Central memory CD4-positive, alpha-beta T cell (primary cell): Measurements from ENCODE around the gene SCN2B.

Source experiments
- DNase-seq: peaks from one replicate; pipeline ENCODE4 v3.0.0; 2022
- total RNA-seq, 3 experiments: gene quantifications; one replicate each; lab custom pipeline; 2026; lab: John Stamatoyannopoulos, UW

Gene SCN2B, protein sequence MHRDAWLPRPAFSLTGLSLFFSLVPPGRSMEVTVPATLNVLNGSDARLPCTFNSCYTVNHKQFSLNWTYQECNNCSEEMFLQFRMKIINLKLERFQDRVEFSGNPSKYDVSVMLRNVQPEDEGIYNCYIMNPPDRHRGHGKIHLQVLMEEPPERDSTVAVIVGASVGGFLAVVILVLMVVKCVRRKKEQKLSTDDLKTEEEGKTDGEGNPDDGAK
- 0 to 0.05 (median 0) reads per million in 3 experiments for total RNA-seq

- no peak for DNase-seq
These were observed at the start of gene SCN2B for GRCh38 chr11:118175993-118176777. SCN2B (minus strand) TSS chr11:118176639; CDS start chr11:118176431, 208 bp downstream.

- peak; percentile 79 for DNase-seq
These were observed 48.2 kb upstream of the SCN2B start, which contains the start of gene JAML for GRCh38 chr11:118224511-118225188. JAML (minus strand) TSS chr11:118225011; CDS start chr11:118214866, 10,145 bp downstream.

DNA sequence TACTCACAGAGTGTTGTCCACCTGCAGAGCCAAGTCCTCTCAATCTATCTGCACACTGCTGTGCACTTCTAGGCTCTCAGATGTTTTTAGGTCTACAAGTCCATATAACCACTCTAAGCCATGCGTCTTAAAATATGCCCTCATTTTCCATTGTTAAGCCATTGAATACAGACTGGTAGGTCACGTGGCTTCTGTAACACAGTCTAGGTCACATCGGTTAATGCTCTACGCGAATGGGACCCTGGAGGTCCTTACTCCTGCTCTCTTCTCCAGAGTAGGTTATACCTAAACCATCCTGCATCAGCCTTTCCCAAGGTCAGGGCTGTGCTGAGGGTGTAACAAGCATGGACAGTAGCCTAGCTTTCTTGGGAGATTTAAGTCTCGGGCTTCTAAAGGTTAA, 47.6 kb upstream of the SCN2B start:
- peak; percentile 26 for DNase-seq

DNA sequence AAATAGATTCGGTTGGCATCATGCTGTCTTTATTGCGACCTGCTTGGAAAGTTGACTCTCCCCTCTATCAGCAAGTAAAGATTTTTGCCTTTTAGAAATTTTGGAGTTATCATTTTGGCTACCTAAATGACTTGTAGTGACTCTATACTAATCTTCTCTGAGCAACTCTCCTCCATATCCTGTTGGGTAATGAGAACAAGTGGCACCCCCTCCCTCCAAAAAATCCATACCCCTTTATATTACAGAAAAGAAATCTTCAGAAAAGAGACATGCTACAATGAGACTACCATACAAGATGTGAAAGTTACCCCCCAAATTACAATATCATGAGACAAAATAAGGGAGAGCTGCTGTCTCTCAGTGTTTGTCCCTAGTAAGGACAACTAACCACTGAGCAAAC, 47.1 kb upstream of the SCN2B start:
- no peak for DNase-seq

DNA sequence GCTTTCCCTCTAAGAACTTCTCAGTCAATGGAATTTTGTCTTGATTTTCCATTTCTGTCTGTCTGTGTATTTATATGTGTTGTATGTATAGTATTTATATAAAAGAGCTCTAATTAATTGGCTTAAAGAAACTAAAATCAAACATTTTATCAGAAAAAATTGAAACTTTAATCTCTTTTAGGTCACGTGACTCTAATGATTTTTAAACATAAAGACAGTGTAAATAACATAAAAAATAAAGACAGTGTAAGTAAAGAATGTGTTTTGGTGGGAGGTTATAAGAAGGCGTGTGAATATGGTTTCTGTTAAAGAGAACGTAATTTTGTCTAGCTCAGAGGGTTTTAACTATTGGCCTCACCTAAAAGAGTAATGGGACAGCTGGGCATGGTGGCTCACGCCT, 46.0 kb upstream of the SCN2B start:
- DNase-seq: no peak

DNA sequence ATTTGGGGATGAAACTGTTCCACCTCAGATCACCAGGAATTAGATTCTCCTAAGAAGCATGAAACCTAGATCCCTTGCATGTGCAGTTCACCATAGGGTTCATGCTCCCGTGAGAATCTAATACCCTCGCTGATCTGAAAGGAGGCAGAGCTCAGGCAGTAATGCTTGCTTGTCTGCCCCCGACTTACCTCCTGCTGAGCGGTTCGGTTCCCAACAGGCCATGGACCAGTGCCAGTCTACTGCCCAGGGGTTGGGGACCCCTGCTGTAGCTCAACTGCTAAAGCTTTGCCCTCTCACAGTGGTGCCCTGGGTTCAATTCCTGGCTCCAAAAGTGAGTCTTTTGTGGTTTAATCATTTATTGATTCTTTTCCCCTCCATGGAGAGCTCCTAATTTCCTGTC, 45.0 kb upstream of the SCN2B start:
- no peak for DNase-seq

DNA sequence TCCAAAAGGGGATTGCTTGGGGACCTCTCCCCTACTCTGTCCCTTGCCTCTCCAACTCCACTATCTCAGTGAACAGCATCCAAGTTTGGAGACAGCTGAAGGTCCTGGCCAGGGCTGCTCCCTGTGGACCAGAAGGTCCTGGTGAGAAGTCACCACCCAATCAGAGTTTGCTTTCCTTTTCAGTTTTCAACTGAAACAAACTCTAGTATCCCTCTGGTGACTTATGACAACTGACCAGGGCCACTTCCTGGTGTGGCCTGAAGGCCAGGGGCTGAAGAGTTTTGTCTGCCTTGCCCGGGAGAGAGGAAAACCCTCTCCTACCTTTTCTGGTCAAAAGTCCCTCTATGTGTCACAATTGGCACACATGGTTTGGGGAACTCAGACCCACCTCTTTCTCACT, 43.3 kb upstream of the SCN2B start:
- DNase-seq: no peak

GRCh38 chr11:118219244-118219643, 42.8 kb upstream of the SCN2B start:
- no peak for DNase-seq

GRCh38 chr11:118217575-118217974, 41.1 kb upstream of the SCN2B start:
- DNase-seq: peak; percentile 25

GRCh38 chr11:118216621-118217481, 40.4 kb upstream of the SCN2B start:
- peak; percentile 45 for DNase-seq

DNA sequence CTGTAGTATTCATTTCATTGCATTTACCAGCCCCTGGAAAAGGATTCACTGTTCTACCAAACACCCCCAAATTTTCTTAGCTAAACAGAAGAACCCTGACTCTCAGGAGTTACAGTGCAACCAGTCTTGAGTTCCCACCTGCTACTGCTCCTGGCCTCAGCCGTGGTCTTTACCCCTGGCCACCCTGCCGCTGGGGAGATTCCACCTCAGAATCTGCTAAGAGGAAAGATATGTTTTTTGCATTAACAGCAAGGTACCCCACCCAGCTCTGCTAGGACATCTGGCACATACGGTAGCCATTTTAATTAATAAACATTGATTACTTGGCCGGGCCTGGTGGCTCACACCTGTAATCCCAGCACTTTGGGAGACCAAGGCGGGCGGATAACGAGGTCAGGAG, 39.3 kb upstream of the SCN2B start:
- DNase-seq: no peak

DNA sequence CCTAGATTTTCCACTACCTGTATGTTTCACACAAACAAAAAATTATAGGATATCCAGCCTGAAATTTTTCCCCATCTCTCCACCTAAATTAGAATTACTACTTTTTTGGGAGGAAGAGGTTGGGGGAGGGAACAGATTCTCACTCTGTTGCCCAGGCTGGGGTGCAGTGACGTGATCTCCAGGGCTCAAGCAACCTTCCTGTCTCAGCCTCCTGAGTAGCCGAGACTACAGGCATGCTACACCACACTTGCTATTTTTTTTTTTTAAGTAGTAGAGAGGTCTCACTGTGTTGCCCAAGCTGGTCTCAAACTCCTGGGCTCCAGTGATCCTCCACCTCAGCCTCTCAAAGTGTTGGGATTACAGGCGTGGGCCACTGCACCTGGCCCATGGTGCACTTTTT, 38.8 kb upstream of the SCN2B start:
- DNase-seq: peak; percentile 21

- DNase-seq: no peak
These were observed 37.9 kb upstream of the SCN2B start for GRCh38 chr11:118214210-118214914.

GRCh38 chr11:118213781-118214180, 37.3 kb upstream of the SCN2B start:
- no peak for DNase-seq

DNA sequence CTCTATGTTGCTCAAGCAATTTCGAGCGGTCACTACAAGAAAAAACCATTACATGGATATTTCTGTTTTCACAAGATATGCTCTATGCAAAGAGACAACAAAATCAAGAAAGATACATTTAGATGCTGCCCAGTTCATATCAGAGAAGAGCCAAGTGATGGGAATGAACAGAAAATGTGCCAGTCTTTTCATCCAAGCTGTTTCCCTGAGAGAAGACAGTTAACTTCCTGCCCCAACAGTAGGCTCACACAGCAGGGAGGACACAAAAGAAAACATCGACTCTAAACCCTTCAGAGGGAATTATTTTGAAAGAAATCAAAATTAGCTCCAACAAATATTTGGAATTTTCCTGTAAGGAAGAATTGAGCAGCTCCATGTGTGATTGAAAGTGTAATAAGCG, 36.8 kb upstream of the SCN2B start:
- no peak for DNase-seq

DNA sequence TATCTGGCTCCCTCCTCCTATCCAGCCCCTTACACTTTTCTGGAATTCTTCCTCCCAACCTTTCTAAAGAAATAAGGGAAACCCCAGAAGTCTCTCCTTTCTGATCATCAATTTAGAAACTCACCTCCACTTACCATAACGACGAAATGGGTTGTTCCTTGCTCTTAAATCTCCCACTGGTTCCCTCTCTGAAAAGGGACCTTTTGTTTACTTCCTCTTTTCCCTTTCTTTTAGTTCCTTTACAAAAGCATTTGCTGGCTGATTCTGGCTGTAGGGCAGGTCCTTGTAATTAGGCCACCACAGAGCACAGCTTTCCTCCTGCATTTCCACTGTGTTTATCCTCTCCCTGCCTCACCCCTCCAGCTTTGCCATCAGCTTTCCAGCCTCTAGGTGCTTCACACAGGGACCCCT, 36.3 kb upstream of the SCN2B start:
- DNase-seq: no peak

DNA sequence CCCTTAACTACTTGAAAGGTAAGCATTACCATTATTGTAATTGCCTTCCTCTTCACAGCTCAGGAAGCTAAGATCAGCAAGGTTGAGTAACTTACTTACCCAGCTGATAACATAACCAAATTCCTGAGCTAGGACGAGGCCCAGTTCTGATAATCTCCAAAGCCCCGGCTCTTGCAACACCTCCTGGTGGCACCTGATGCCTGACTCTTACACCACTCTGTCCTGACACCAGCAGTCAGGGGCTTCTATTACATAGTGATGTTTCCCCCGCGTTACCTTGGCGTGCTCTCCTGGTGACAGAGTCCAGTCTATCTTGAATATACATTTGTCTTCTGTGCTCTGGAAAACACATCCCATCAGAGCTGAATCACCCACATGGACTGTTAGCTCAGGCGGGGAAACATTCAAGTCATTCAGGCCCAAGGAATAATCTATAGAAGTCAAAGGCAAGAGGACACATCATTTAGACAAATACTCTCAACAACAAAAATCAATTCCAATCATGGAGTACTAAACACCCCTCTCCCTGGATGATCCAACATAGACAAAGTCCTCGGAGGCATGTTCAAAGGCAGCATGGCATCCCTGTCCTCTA, 35.8 kb upstream of the SCN2B start:
- no peak for DNase-seq

- DNase-seq: no peak
These were observed 34.6 kb upstream of the SCN2B start for GRCh38 chr11:118211006-118211405.

- DNase-seq: no peak
These were observed 33.9 kb upstream of the SCN2B start for GRCh38 chr11:118210323-118210722.

DNA sequence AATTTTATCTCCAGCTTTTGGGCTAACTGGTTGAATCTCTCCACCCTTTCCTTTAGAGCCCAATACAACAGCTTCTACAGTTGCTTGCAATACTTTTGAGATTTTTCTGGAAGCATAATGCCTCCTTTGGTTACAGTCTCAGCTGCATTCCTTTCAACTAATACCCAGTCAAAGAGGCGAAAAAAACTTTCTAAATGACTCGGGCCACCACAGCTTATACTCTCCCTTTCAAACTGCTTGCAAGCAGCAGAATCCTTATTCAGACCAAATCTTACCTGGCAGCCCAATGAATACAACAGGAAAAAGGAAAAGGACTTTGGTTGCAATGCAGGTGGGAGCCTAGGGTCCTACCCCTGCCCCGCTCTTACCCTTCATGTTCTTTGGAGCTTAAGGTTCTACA, 32.6 kb upstream of the SCN2B start:
- DNase-seq: no peak

- no peak for DNase-seq
These were observed 30.6 kb upstream of the SCN2B start for GRCh38 chr11:118207079-118207478.
